ENCODE measurements around the gene POU5F1.
"Not testable (repeated sequence)": the region's sequence is repeated elsewhere in the genome, so short reads cannot be mapped to it uniquely, and the experiment has no call there.

POU5F1 gene

GRCh38 chr6:31189223-31189622, 18.7 kb upstream of the POU5F1 start:
- not testable (repeated sequence) for DNase-seq

GRCh38 chr6:31187780-31188194, 17.3 kb upstream of the POU5F1 start:
- DNase-seq: no peak

GRCh38 chr6:31186052-31186734, 15.7 kb upstream of the POU5F1 start:
- DNase-seq: no peak

DNA sequence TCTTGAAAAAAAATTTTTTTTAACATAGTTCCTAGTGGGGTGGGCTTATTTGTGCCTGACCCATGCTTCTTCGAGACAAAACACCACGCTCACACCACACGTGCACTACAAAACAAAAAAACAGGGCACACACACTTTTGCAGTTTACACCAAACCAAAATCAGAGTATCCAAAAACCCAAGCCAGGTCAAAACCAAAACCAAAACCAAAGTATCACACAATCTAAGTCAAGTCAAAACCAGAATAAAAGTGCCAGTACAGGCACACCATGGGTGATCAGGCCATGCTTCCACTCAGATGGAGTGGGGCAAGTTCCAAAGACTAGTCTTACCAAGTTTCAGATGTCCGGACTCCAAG, 15.2 kb upstream of the POU5F1 start:
- DNase-seq: not testable (repeated sequence)

DNA sequence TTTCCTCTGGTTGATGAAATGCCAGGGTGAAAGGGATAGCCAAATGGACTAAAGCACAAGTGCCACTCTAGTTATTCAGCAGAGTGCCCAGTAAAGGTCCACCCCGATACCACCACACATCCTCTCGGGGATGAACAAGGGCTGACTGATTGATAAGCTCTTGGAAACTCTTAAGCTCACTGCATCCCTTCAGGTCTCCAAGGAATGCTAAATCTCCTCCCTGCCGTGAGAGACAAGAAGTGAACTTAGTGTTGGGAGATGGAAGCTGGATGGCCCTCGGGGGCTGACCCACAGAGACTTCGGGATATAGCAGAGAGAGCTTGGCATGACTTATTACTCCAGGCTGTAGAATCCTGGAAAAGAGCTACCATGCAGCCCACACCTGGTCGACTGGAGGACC, 13.4 kb upstream of the POU5F1 start:
- DNase-seq: not testable (repeated sequence)

GRCh38 chr6:31183287-31183686, 12.8 kb upstream of the POU5F1 start:
- not testable (repeated sequence) for DNase-seq

- no peak for DNase-seq
These were observed 10.0 kb upstream of the POU5F1 start for GRCh38 chr6:31180500-31180899.

DNA sequence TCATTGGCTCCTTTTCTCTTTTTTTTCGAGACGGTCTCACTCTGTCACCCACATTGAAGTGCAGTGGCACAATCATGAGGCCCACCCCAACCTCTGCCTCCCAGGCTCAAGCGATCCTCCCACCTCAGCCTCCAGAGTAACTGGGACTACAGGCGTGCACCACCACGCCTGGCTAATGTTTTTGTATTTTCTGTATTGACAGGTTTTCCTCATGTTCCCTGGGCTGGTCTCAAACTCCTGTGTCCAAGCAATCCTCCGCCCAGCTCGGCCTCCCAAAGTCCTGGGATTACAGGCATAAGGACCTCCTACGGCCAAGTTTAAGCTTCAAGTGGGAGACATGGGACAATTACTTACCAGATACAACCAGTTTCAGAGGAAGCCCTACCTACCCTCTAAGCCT, 9.4 kb upstream of the POU5F1 start:
- DNase-seq: no peak

- DNase-seq: no peak
These were observed 8.5 kb upstream of the POU5F1 start for GRCh38 chr6:31179042-31179386.

DNA sequence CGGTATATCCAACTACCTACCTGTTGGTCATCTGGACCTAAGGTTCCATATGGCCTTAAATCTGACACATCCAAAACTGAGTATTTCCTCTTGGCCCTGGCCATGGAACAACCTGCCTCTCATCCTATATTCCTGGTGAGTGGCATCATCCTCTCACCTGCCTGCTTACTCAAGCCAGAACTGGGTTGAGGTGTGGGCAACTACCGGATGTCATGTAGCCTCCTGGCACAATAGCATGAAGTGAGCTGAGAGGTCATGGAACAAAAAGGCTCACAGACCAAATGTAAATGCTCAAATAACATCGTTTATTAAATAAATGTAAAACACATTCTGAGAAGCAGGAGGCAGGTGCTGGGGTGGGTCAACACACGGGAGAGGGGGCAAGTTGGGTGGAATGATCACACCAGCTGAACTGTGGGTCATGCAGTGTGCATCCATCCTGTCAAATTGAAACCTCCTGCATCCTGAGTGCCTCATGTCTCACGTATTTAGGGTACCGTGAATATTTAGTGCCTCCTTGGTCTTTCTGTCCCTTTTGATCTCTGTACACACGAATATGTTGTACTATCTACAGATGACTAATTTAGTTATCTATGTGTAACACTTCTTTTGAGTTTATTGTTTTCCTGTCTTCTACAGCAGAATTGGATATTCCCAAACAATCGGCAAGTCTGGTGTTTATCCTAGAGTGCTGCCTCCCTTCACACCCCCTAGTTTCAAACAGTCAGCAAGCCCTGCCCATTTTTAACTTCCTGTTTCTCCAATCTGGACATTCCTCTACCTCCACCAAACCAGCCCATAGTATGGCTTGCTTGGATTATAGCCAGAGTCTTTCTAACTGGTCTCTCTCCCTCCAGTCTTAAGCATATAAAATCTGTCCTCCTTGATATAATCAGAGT, 7.9 kb upstream of the POU5F1 start:
- DNase-seq: no peak

- no peak for DNase-seq
These were observed 5.5 kb upstream of the POU5F1 start for GRCh38 chr6:31175971-31176370.

- DNase-seq: no peak
These were observed 3.9 kb upstream of the POU5F1 start for GRCh38 chr6:31174378-31174777.

DNA sequence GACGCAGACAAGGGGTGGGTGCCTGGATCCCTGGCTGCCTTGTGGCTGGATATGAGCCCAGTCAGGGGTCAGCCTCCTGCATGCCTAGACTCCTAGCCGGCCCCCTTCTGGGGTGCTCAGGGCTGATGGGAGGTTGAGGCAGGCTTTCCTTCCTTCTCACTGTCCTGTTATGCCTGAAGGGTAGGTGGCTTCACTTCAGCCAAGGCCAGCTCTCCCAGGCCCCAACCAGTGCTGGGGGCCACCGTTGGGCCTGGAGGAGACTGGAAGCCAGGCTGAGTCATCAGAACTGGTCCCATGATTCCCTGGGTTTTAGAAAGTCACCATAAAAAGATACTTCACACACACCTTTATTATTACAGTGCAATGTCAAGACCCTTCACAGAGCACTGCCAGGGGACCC, 2.9 kb upstream of the POU5F1 start:
- DNase-seq: no peak

DNA sequence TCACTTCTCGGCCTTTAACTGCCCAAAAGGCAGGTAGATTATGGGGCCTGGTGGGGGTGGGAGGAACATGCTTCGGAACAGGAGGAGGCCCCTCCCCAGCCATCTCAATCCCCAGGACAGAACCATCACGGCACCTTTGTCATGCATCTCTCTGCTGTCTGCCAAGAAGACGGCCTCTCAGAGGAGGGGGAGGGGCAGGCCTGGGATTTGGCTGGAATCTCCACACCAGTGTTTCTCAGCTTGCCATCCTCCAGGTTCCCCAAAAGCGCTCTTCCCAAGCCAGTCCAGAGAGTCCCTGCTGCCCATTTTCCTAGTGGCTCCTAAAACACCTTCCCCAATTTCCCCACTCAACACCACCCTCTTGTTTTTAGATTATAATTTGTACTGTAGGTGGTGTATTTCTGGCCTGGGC, 2.5 kb upstream of the POU5F1 start:
- no peak for DNase-seq

DNA sequence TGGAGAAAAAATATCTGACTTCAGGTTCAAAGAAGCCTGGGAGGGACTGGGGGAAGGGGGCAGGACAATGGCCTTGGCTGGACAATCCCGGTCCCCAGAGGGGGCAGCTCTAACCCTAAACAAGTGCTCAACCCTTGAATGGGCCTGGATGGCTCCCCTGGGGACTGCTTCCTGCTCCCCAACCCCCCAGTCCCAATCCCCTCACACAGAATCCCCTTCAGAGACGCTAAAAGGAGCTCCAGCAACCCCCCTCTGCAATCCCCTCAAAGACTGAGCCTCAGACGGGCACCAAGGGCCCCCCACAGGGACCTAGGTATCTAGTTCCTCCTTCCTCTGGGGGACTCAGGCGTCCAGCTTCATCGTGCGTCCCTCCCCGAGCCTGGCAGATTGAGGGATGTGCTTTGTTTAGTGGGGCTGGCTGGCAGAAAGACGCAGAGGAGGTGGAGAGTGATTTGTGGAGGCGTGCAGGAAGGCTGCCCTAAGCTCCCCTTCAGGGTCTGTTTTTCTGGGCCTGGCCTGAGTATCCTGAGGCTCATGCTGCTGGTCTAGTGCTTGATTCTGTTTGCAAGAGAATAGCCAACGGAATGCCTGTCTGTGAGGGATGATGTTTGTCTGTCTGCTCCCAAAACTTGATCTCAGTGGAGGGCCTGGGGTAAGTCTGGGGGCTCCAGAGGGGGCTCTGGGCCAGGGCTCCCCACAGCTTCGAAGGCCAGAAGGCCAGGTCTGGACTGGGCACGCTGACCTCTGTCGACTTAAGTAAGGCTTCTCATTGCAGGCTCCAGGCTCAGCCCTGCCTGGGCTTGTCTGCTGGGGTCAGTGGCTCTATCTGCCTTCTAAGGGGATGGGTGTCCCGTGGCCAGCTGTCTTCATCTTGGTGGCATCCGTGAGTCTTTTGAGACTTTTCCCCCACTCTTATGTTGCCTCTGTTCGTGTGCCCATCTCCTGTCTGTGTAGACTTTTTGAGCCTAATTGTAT, 1.7 kb upstream of the POU5F1 start:
- no peak for DNase-seq

GRCh38 chr6:31170987-31171671, 647 bp upstream of the POU5F1 start:
- DNase-seq: no peak

GRCh38 chr6:31169858-31170599, 453 bp downstream of the POU5F1 start:
- DNase-seq: not testable (repeated sequence)

- no peak for DNase-seq
These were observed 1.2 kb downstream of the POU5F1 start for GRCh38 chr6:31169123-31169857.

DNA sequence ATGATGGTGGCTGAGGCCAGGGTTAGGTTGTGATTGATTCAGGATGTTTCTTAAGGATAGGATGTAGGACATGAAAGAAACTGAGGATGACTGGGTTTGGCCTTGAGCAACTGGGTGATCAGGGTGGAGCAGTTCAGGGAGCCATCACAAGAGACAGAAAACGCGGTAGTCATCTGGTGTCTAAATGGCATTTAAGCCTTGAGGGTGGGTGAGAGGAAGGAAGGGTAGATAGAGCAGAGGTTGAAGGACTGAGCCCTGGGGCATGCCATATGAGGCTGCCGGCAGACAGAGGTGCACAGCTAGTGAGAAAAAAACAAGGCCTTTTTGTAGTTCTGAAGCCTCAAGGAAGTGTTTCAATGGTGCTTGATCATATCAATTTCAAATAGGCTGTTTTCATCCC, 1.9 kb downstream of the POU5F1 start:
- no peak for DNase-seq

DNA sequence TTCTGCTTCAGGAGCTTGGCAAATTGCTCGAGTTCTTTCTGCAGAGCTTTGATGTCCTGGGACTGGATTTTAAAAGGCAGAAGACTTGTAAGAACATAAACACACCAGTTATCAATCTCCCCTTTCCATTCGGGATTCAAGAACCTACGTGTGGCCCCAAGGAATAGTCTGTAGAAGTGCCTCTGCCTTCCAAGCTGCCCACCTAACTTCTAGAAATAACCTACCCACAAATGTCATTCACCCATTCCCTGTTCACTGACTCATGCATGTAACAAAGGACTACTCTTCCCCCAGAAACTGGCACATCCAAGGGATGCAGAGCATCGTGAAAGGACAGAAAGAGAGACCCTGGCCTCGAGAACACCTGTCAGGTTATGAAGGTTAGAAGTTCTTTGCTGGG, 4.5 kb downstream of the POU5F1 start:
- DNase-seq: no peak
